HepG2 (cell line): ENCODE data around the gene GPR152.

Experiments
- BHLHE40 ChIP-seq: IDR thresholded peaks from 2 replicates; pipeline ENCODE4 v1.6.1; 2011; ENCODE audit warnings: low read length, improper control_type of control experiment
- CBX1 ChIP-seq: IDR thresholded peaks from one replicate; pipeline ENCODE4 v1.6.1; 2016; ENCODE audit warnings: antibody characterized with exemption, low read depth
- CEBPG ChIP-seq: IDR thresholded peaks from 2 replicates; pipeline ENCODE4 v1.6.1; 2016
- NFE2L2 ChIP-seq: fragments of 150-350 bp; IDR thresholded peaks from 2 replicates; pipeline ENCODE4 v1.6.1; 2014; ENCODE audit warnings: low read length
- PBX3 ChIP-seq: sonication (generic); formaldehyde crosslinking; IDR thresholded peaks from 2 replicates; pipeline ENCODE4 v1.8.1; 2023; ENCODE audit warnings: missing genetic modification reagents, inconsistent platforms, borderline replicate concordance
- ZNF674 ChIP-seq: sonication (generic); formaldehyde crosslinking; IDR thresholded peaks from 2 replicates; pipeline ENCODE4 v1.5.0; 2020; ENCODE audit warnings: low read depth, mild to moderate bottlenecking, missing genetic modification reagents

- TF ChIP-seq CEBPG (CRISPR knock-in tag): no peak
- no peak for TF ChIP-seq ZNF674 (CRISPR knock-in tag)
- TF ChIP-seq NFE2L2: no peak
- TF ChIP-seq BHLHE40: no peak
- TF ChIP-seq CBX1: no peak
- no peak for TF ChIP-seq PBX3 (CRISPR knock-in tag)
Measured at GRCh38 chr11:67490727-67491065, 38.2 kb upstream of the GPR152 start.
